PC-9 (cell line): ENCODE data around the gene CD226.

ENCODE experiments used
- CTCF ChIP-seq: fragments of 200-600 bp; sonication (generic); conservative IDR thresholded peaks from 2 replicates; pipeline ENCODE4 v1.6.1; 2017; ENCODE audit warnings: mixed run types, antibody characterized with exemption, mild to moderate bottlenecking, moderate library complexity
- EZH2 ChIP-seq: fragments of 200-600 bp; sonication (generic); IDR thresholded peaks from 2 replicates; pipeline ENCODE4 v1.8.0; 2017; ENCODE audit warnings: antibody characterized with exemption, low read depth

- no peak for TF ChIP-seq CTCF
- TF ChIP-seq EZH2: no peak
These were observed 139.3 kb downstream of the CD226 start for GRCh38 chr18:69808399-69808798.
